ENCODE measurements around the gene MAD1L1. TPM values are rescaled to one million over a fixed set of nuclear protein-coding genes. Genes with fewer than 3 reads are reported as not detected.

The MAD1L1 gene
- total RNA-seq, 1 experiment from 2014 or later, result 46.7 TPM

DNA sequence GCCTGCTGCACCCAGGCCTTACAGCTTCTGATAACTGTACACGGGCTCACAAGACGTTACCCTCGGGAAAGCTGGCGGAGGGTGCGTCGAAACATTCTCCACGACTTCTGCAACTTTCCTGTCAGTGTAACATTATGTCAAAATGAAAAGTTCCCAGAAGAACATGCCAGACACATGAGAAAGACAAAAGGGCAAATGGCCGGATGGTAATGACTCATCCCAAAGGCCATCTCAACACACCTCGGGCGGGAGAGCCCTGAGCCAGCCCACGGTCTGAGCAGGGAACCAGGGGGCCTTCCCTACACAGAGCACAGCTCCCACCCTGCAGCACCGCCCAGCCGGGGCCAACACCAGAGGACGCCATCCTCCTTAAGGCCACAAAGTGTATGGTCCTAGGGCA, 118.7 kb downstream of the MAD1L1 start:
- BruUV-seq (replicated peaks), result no TSS peak

GRCh38 chr7:2112261-2113198, 120.2 kb downstream of the MAD1L1 start:
- no TSS peak for BruUV-seq (replicated peaks)
- Histone ChIP-seq H3K4me3 (ENCODE audit: low read depth, low read length, poor library complexity, severe bottlenecking) (no peak overlapping the region), H3K36me3 (ENCODE audit: insufficient read depth, low read length, poor library complexity, severe bottlenecking) (no peaks in the 10 kb centered on the region), H3K27me3 (replicated peaks; ENCODE audit: insufficient read depth, low read depth, low read length, poor library complexity) (no peaks in the 10 kb centered on the region), H3K9me3 (ENCODE audit: low read depth, low read length, poor library complexity, severe bottlenecking) (no peaks in the 10 kb centered on the region), H3K27ac (ENCODE audit: low read depth, low read length, poor library complexity, severe bottlenecking) (no peak overlapping the region), H3K4me1 (ENCODE audit: insufficient read depth, low read length, poor library complexity, severe bottlenecking) (peaks cover 43% of the 10 kb centered on the region)
- DNase-seq (ENCODE audit: low spot score), result no peak
- ChIA-PET POLR2A (ENCODE audit: low non-redundant PET) (no interaction called here), CTCF (no interaction called here)
- TF ChIP-seq, protein P1, sequence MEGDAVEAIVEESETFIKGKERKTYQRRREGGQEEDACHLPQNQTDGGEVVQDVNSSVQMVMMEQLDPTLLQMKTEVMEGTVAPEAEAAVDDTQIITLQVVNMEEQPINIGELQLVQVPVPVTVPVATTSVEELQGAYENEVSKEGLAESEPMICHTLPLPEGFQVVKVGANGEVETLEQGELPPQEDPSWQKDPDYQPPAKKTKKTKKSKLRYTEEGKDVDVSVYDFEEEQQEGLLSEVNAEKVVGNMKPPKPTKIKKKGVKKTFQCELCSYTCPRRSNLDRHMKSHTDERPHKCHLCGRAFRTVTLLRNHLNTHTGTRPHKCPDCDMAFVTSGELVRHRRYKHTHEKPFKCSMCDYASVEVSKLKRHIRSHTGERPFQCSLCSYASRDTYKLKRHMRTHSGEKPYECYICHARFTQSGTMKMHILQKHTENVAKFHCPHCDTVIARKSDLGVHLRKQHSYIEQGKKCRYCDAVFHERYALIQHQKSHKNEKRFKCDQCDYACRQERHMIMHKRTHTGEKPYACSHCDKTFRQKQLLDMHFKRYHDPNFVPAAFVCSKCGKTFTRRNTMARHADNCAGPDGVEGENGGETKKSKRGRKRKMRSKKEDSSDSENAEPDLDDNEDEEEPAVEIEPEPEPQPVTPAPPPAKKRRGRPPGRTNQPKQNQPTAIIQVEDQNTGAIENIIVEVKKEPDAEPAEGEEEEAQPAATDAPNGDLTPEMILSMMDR (conservative IDR thresholded peaks at IDR 0.05; ENCODE audit: low read depth, low read length), result no peak
- TF ChIP-seq EZH2 (IDR thresholded peaks at IDR 0.05; ENCODE audit: borderline replicate concordance, low read depth, low read length, poor library complexity, severe bottlenecking), result no peak
- intact Hi-C loops (cut with micrococcal nuclease; ENCODE audit: unreplicated experiment), result no loop called here

More for the DNA sequence above, 118.7 kb downstream of the MAD1L1 start:
- Histone ChIP-seq H3K36me3 (ENCODE audit: insufficient read depth, low read length, poor library complexity, severe bottlenecking) (no peaks in the 10 kb centered on the region), H3K27me3 (replicated peaks; ENCODE audit: insufficient read depth, low read depth, low read length, poor library complexity) (no peaks in the 10 kb centered on the region), H3K9me3 (ENCODE audit: low read depth, low read length, poor library complexity, severe bottlenecking) (no peaks in the 10 kb centered on the region), H3K27ac (ENCODE audit: low read depth, low read length, poor library complexity, severe bottlenecking) (no peak overlapping the region), H3K4me1 (ENCODE audit: insufficient read depth, low read length, poor library complexity, severe bottlenecking) (peaks cover 32% of the 10 kb centered on the region), H3K4me3 (ENCODE audit: low read depth, low read length, poor library complexity, severe bottlenecking) (no peak overlapping the region)
- TF ChIP-seq, protein P1 (conservative IDR thresholded peaks at IDR 0.05; ENCODE audit: low read depth, low read length), result no peak
- TF ChIP-seq EZH2 (IDR thresholded peaks at IDR 0.05; ENCODE audit: borderline replicate concordance, low read depth, low read length, poor library complexity, severe bottlenecking), result no peak
- no peak for DNase-seq (ENCODE audit: low spot score)
- ChIA-PET POLR2A (ENCODE audit: low non-redundant PET) (interaction anchor here (0.5 kb wide), 1 partner anchor 11 kb away, joined by 3 read pairs; no protein-coding TSS in a partner anchor), CTCF (no interaction called here)
- intact Hi-C loops (cut with micrococcal nuclease; ENCODE audit: unreplicated experiment), result no loop called here

GRCh38 chr7:2111568-2111967, 121.2 kb downstream of the MAD1L1 start:
- Histone ChIP-seq H3K27ac (ENCODE audit: low read depth, low read length, poor library complexity, severe bottlenecking) (no peak overlapping the region), H3K4me1 (ENCODE audit: insufficient read depth, low read length, poor library complexity, severe bottlenecking) (peaks cover 35% of the 10 kb centered on the region), H3K27me3 (replicated peaks; ENCODE audit: insufficient read depth, low read depth, low read length, poor library complexity) (no peaks in the 10 kb centered on the region), H3K9me3 (ENCODE audit: low read depth, low read length, poor library complexity, severe bottlenecking) (no peaks in the 10 kb centered on the region), H3K36me3 (ENCODE audit: insufficient read depth, low read length, poor library complexity, severe bottlenecking) (no peaks in the 10 kb centered on the region), H3K4me3 (ENCODE audit: low read depth, low read length, poor library complexity, severe bottlenecking) (no peak overlapping the region)
- POLR2A ChIA-PET (ENCODE audit: low non-redundant PET), result no interaction called here
- no peak for TF ChIP-seq EZH2 (IDR thresholded peaks at IDR 0.05; ENCODE audit: borderline replicate concordance, low read depth, low read length, poor library complexity, severe bottlenecking)
- TF ChIP-seq, protein P1 (conservative IDR thresholded peaks at IDR 0.05; ENCODE audit: low read depth, low read length), result no peak
- no TSS peak for BruUV-seq (replicated peaks)
- intact Hi-C loops (cut with micrococcal nuclease; ENCODE audit: unreplicated experiment), result no loop called here
- no peak for DNase-seq (ENCODE audit: low spot score)
- CTCF ChIA-PET, result no interaction called here
